ENCODE measurements around the gene CDK11B. TPM values are rescaled to one million over a fixed set of nuclear protein-coding genes. Genes with fewer than 3 reads are reported as not detected.
A peak's percentile ranks its signal among the peaks of the same experiment; 100 is the strongest.

CDK11B gene
- total RNA-seq, 1 donor = 5.8 TPM

- Histone ChIP-seq H3K27me3 (ENCODE audit: insufficient read depth, low read length) (no peaks in the 10 kb centered on the region), H3K36me3 (ENCODE audit: insufficient read depth, low read length) (no peaks in the 10 kb centered on the region), H3K79me2 (ENCODE audit: insufficient read depth, low read length) (peaks cover 46% of the 10 kb centered on the region), H4K20me1 (ENCODE audit: insufficient read depth, low read length) (peaks cover 7% of the 10 kb centered on the region), H3K4me3 (ENCODE audit: insufficient read depth, low read length) (no peak overlapping the region), H3K4me1 (ENCODE audit: insufficient read depth, low read length) (peaks cover 5% of the 10 kb centered on the region), H3K4me2 (ENCODE audit: insufficient read depth, low read length) (no peak overlapping the region), H3K9me3 (ENCODE audit: low read depth, low read length) (no peaks in the 10 kb centered on the region), H3K27ac (ENCODE audit: low read depth, low read length) (no peak overlapping the region), H2AFZ (ENCODE audit: low read length) (no peak overlapping the region)
- DNase-seq (ENCODE audit: insufficient read length, low spot score, missing footprints) = peak; percentile 39
- TF ChIP-seq CTCF (IDR thresholded peaks at IDR 0.05; ENCODE audit: extremely low read depth, low read depth, low read length) = no peak
Measured at GRCh38 chr1:1687846-1688245, 29.0 kb upstream of the CDK11B start.

GRCh38 chr1:1684031-1684681 is 25.4 kb upstream of the CDK11B start:
- H3K36me3 ChIP-seq (ENCODE audit: insufficient read depth, low read length) = peaks cover 3% of the 10 kb centered on the region
- no peak overlapping the region for H3K4me2 ChIP-seq (ENCODE audit: insufficient read depth, low read length)
- no peak for TF ChIP-seq CTCF (IDR thresholded peaks at IDR 0.05; ENCODE audit: extremely low read depth, low read depth, low read length)
- no peak overlapping the region for H2AFZ ChIP-seq (ENCODE audit: low read length)
- no peak for DNase-seq (ENCODE audit: insufficient read length, low spot score, missing footprints)
- H3K27ac ChIP-seq (ENCODE audit: low read depth, low read length) = no peak overlapping the region
- peaks cover 66% of the 10 kb centered on the region for H3K79me2 ChIP-seq (ENCODE audit: insufficient read depth, low read length)
- H3K4me3 ChIP-seq (ENCODE audit: insufficient read depth, low read length) = no peak overlapping the region
- peaks cover 5% of the 10 kb centered on the region for H3K4me1 ChIP-seq (ENCODE audit: insufficient read depth, low read length)
- no peaks in the 10 kb centered on the region for H3K27me3 ChIP-seq (ENCODE audit: insufficient read depth, low read length)
- no peaks in the 10 kb centered on the region for H3K9me3 ChIP-seq (ENCODE audit: low read depth, low read length)
- H4K20me1 ChIP-seq (ENCODE audit: insufficient read depth, low read length) = peaks cover 22% of the 10 kb centered on the region

- peaks cover 70% of the 10 kb centered on the region for H3K79me2 ChIP-seq (ENCODE audit: insufficient read depth, low read length)
Measured at GRCh38 chr1:1683104-1683905, 24.5 kb upstream of the CDK11B start.

More at GRCh38 chr1:1683104-1683905, 24.5 kb upstream of the CDK11B start:
- H3K36me3 ChIP-seq (ENCODE audit: insufficient read depth, low read length) = peaks cover 3% of the 10 kb centered on the region
- no peak overlapping the region for H3K4me2 ChIP-seq (ENCODE audit: insufficient read depth, low read length)
- H3K4me3 ChIP-seq (ENCODE audit: insufficient read depth, low read length) = no peak overlapping the region
- H4K20me1 ChIP-seq (ENCODE audit: insufficient read depth, low read length) = peaks cover 31% of the 10 kb centered on the region
- no peak for TF ChIP-seq CTCF (IDR thresholded peaks at IDR 0.05; ENCODE audit: extremely low read depth, low read depth, low read length)
- H3K9me3 ChIP-seq (ENCODE audit: low read depth, low read length) = no peaks in the 10 kb centered on the region
- peak; percentile 77 for DNase-seq (ENCODE audit: insufficient read length, low spot score, missing footprints)
- H3K27me3 ChIP-seq (ENCODE audit: insufficient read depth, low read length) = no peaks in the 10 kb centered on the region
- H2AFZ ChIP-seq (ENCODE audit: low read length) = no peak overlapping the region
- H3K4me1 ChIP-seq (ENCODE audit: insufficient read depth, low read length) = peaks cover 5% of the 10 kb centered on the region
- H3K27ac ChIP-seq (ENCODE audit: low read depth, low read length) = no peak overlapping the region

Measured in osteoblast (primary cell).